ENCODE measurements around the gene RIC8A.
"Not testable (repeated sequence)": the region's sequence is repeated elsewhere in the genome, so short reads cannot be mapped to it uniquely, and the experiment has no call there.

RIC8A gene

DNA sequence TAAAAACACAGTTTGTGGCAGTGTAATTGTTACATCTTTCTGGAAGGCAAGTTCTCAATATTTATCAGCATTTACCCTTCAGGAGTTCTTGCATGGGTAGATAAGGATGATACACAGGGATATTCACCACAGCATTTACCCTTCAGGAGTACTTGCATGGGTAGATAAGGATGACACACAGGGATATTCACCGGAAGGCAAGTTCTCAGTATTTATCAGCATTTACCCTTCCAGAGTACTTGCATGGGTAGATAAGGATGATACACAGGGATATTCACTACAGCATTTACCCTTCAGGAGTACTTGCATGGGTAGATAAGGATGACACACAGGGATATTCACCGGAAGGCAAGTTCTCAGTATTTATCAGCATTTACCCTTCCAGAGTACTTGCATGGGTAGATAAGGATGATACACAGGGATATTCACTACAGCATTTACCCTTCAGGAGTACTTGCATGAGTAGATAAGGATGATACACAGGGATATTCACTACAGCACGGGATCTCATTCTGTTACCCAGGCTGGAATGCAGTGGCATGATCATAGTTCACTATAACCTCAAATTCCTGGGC lies 13.2 kb downstream of the RIC8A start:
- DNase-seq (ENCODE audit: low spot score), result not testable (repeated sequence)

DNA sequence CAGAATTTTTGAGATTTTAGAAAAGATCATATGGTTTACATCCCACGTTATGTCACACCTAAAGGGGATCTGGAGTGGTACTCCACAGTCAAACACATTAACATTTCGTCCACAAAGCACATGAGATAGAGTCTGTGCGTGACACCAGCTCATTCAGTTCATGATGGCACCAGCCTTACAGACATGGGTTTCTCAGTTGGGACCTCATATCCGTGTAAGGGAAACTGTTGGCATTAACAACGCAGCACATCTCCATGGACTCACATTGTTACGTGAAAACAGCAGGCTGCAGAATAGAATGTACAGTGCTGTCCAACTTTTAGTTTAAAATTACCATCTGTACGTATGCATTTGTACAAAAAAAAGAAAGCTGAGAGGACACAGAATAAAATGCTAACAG lies 14.0 kb downstream of the RIC8A start:
- DNase-seq (ENCODE audit: low spot score), result no peak

DNA sequence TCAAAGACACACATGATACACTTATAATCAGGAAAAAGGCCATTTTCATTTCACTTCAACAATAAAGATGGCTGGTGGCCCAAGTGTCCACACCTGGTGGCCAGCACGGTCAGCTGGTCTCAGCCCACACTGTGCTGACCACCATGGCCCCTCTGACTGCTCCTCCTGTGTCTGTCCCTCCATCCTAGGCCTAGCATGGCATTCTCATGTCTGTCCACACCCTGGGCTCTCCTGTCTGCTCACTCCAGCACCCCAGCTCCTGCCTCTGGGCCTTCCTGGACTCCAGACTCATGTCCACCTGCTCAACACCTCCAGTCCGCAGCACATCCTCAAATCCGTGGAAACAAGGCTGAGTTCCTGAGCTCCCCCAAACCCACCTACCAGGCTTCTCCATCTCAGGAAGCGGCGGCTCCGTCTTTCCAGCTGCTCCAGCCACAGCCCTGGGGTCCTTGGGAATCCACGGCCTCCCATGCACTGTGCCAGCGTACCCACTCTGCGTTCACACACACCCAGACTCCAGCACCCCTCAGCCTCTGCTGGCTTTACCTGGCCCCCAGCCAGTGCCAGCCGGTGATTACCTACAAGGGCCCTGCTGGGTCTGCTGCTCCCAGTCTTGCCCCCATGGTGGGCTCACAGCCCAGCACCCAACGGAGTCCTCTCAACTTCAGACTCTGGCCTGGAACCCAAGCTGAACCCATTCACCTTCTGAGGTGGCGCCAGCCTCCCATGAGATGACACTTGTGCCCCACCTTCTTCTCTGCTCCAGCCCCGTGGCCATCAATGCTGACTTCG lies 14.7 kb downstream of the RIC8A start:
- no peak for DNase-seq (ENCODE audit: low spot score)

DNA sequence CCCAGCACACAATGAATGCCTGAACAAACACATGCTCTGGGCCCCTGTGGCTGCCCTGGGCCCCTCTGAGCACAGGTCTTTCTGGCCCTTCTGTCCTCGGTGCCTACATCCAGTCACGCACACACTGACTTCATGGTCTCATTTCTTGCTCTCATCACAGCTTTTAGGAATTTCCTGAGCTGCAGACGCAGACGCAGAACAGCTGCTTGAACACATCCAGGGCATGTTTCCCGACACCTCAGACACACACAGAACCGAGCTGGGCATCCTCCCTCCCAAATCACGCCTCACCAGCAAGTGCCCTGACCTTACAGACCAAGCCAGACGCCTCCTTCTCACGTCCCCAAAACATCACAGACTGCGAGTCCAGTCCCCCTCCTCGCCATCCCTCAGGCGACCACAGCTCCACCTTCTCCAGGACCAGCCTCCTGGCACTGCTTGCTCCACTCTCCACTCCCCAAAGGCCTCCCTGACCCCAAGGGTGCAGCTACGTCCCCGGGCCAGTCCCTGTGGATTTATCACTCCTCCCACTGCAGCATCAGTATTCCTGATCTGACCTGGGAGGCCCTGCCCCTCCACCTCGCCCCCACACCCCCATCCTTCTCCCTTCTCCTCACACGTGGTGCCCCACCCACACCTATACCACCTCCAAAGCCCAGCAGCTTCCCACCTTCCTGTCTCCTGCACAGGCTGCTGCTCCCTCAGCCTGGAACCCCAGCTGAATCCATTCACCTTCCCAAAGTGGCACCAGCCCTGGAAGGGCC lies 15.7 kb downstream of the RIC8A start:
- no peak for DNase-seq (ENCODE audit: low spot score)

DNA sequence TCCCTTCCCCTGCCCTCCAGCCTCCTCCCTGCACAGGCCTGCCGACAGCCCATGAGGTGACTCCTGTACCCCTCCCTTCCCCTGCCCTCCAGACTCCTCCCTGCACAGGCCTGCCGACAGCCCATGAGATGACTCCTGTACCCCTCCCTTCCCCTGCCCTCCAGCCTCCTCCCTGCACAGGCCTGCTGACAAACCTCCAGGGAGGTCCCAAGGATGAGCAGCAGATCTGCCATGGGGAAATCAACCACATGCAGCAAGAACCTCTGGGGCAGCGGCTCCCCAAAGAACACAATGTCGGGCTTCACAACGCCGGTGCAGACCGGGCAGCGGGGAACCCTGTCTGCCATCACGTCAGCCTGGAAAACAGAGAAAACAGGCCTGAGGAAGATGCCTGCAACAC lies 16.4 kb downstream of the RIC8A start:
- DNase-seq (ENCODE audit: low spot score), result no peak

DNA sequence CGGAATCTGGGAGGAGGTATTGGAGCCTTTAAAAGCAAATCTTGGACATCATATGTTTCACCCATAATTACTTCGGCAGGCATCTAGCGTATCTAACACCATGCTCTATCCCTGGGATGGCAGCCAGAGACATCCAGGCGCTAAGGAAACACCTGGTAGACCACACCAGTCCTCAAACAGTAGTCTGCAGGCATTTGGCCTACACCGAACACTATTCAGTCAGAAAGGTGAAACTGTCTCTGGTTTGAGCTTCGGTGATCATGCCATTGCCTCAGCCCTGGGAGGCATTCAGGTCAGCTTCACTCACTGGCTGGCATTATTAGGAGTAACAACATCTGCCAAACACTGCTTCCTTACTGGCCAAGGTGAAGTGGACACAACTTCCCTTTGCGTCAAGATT lies 16.9 kb downstream of the RIC8A start:
- DNase-seq (ENCODE audit: low spot score), result no peak

DNA sequence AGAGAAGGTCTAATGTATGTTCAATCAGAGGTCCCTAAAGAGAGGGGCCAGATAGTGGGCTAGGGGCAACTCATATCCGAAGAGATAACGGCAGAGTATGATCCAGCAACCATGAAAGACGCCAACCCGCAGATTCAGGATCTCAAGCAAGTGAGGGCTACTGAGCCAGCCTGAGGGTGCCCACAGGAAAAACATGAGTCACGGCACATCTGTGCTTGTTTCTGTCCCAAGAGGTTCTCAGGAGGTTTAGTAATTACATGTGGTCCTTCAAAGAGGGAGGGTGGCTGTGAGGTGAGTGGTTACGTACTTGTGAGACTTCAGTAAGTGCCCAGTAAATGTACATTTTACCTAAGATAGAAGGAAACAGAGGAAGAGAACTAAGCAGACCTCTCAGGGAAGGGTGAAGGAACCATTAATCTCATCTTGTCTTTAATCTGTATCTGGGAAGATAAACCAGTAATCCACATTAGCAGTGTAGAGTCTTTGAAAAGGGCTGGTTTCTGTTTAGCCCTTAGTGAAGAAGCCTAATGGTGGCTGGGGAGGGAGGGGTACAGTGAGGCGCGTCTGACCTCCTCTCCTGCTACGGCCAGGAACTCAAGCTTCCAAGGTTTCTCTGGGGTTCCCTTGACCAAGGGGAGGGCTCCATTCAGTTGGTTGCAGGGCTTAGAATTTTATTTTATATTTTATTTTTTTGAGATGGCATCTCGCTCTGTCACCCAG lies 18.4 kb downstream of the RIC8A start:
- DNase-seq (ENCODE audit: low spot score), result no peak

DNA sequence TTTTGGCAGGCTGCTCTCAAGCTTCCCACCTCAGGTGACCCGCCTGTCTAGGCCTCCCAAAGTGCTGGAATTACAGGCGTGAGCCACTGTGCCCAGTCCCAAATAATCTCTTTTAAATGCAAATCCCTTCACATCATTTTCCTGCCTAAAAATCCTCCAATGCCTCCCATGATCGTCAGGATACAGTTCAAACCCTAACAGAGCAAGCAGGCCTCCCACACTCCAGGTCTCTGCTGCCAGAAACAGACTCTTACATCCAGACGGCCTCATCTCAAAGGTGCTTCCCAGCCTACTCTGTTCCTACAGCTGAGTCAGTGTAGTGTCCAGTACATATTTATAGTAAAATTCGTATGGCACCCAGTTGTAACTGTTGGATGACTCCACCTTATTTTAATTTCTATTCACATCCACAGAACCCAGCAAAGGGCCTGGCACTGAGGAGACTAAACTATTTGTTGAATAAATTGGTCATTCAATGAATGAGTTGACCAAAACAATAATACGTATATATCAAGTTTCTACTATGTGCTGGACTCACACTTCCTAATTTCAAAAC lies 20.4 kb downstream of the RIC8A start:
- DNase-seq (ENCODE audit: low spot score), result no peak

DNA sequence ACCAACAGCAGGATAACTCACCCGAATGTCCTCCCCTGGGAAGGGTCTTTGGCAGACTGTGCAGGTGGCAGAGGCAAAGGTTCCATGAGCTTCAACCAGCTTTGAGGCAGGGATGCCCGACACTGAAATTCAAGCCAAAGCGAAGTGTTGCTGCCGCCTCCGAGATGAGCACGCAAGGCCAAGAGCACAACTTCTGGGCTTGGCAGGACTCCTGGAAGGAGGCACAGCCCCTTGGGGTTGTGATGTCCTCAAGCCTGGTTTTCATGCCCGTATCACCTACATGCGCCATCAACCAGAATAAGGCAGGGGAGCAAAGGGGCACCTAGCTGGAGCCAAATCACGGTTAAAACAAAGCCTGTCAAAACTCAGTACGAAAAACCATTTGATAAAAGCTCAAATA lies 22.9 kb downstream of the RIC8A start:
- DNase-seq (ENCODE audit: low spot score), result no peak

DNA sequence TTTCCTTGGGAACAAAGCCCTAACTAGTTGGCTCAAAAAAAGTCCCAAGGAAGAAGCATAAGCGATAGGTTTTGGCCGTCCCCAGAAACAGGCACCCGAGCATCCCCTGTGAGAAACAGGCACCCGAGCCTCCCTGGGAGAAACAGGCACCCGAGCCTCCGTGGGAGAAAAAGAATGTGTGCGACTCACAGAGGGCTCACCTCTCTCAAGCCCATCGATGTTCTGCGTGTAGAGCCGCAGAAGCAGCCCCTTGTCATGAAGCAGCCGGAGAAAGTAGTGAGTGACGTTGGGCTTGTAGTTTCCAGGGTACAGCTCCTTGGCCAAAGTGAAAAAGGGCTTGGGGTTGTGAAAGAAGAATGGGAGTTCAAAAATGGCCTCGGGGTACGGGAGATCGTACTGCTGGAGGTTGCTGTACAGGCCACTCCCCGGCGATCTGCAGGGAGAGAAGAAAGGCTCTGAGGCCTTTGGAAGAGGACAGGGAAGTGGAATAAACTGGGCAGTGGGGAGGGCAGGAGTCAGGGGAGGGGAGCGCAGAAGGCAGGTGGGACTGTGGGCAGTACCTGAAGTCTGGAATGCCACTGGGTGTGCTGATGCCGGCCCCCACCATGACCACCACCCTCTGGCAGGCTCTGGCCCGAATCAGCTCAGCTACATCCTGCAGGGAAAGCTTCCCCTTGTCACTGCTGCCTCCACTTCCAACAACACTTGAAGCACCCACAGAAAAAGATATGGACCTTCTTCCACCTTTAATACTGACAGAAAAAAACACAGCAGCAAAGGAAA lies 25.5 kb downstream of the RIC8A start:
- DNase-seq (ENCODE audit: low spot score), result no peak

DNA sequence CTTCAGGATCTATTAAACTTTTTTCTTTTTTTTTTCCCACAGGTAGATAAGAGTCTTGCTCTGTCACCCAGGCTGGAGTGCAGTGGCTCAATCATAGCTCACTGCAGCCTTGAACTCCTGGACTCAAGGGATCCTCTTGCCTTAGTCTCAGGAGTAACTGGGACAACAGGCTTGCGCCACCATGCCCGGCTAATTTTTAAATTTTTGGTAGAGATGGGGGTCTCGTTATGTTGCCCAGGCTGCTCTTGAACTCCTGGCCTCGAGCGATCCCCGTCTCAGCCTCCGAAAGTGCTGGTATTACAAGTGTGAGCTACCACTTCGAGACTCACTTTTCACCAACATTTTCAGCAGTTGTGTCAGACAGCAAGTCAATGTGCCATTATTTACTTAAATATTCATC lies 27.7 kb downstream of the RIC8A start:
- DNase-seq (ENCODE audit: low spot score), result no peak

DNA sequence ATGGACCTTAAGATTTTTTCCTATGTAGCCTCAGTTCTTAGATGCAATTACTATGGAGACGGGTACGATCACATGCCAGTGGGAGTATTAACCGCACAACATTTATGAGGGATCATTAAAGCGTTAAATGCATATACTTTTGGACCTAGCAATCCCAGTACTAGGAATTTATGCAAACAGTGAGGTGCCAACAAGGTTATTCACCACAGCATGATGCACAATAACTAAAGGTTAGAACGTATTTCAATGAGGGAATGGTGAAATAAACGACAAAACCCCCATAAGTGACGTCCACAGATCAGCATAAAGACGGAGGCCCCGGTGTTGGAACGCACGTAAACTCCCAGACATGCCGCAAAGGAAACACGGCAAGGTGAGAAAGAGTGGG lies 28.1 kb downstream of the RIC8A start:
- DNase-seq (ENCODE audit: low spot score), result no peak

DNA sequence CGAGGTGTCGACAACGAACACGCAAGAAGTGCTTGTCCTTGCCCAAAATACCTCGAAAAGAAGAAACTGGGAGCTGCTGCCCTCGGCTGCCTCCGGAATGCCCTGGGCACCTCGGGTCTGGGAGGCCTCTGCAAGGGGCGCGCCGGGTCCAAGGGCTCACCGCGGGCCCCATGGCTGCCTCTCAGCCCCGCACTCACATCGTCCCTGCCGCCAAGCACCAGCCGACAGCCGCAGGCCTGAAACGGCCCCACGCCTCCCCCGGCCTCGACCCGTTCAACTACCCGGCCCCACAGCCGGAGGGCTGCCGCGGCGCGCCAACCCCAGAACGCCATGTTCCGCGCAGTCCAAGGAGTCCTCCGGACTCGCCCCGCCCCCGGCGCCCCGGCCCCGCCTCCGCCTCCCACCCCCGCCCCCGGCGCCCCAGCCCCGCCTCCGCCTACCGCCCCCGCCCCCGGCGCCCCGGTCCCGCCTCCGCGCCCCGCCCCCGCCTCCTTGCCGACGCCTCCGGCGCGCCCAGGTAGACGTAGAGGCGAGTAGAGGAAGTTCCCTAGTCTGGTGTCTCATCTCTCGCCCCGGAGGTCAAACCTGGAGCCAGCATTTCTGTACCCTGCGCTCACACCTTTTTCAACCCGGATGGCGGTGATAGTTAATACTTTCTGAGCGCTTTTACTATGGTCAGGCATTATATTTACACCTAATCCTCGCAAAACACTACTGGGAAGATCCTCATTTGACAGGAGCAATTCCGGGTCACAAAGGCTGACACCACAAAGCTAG lies 28.7 kb downstream of the RIC8A start, which contains the start of gene SIRT3:
Gene SIRT3 (minus strand): TSS at position 346 of the 777 bp plus-strand sequence. CDS start 14 bp downstream, at position 332.
- DNase-seq (ENCODE audit: low spot score), result peak; percentile 91

DNA sequence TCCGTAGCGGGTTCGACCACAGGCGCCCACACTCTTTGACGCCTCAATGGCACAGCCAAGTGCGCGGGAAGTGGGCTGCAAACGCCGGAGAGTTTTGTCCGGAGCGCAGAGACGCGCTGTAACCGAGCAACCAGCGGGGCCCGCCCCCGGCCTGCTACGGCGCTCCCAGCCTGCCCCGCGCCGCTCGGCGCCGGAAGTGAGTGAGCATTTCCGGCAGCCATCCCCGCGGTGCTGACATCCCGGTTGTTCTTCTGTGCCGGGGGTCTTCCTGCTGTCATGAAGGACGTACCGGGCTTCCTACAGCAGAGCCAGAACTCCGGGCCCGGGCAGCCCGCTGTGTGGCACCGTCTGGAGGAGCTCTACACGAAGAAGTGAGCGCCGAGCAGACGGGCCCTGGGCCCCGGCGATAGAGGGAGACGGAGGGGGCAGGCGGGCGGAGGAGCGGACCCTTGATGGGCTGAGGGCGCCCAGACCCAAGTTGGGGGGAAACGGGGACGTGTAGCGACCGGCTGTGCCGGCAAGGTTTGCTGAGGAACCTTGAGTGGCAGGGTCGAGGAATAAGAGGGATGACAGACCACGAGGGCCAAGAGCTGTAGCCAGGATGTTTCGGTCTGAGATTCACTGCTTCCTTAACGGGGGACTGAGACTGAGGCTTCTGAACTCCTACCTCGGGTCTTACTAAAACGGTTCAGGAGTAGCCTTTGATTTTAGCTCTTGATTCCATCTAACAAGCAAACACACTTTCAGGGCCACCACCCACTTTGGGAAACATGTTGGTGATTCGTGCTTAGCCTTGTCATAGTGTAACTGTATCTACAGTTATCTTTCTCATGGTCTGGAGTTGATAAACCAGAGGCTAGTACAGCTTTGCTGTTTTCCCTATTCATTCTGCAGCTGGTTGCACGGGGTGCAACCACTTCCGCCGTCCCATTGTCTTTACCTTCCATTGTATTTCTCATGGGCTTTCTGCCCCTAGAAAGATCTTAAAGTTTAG lies 29.6 kb downstream of the RIC8A start, which contains the start of gene PSMD13:
Gene PSMD13 (plus strand): TSS at position 203 of the 994 bp plus-strand sequence. CDS start 74 bp downstream, at position 277.
- DNase-seq (ENCODE audit: low spot score), result peak; percentile 94

DNA sequence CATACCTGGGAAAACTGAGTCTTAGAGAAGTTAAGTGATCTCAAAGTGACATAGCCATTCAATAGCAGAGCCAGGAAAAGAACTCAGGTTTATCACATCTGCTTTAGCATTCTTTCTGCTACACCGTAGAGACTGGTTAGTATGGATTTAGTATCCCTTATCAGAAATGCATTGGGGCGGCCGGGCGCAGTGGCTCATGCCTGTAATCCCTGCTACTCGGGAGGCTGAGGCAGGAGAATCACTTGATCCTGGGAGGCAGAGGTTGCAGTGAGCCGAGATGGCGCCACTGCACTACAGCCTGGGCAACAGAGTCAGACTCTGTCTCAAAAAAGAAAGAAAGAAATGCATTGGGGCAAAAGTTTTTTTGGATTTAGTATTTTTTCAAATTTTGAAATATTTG lies 30.8 kb downstream of the RIC8A start:
- not testable (repeated sequence) for DNase-seq (ENCODE audit: low spot score)

DNA sequence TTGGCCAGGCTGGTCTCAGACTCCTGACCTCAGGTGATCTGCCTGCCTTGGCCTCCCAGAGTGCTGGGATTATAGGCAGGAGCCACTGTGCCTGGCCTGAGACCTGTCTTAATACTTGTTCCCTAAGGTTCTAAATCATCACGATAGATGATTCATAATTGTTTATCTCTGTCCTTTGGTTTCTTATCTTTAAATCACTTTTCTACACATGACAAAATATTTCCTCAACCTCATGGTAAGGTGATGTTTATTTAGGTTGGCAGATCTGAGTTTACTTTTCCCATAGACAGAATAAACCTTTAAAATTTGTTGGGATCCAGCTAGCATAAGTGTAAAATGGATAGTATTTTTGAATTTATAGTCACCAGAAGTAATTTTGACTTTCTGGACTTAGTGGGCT lies 32.8 kb downstream of the RIC8A start:
- DNase-seq (ENCODE audit: low spot score), result no peak

DNA sequence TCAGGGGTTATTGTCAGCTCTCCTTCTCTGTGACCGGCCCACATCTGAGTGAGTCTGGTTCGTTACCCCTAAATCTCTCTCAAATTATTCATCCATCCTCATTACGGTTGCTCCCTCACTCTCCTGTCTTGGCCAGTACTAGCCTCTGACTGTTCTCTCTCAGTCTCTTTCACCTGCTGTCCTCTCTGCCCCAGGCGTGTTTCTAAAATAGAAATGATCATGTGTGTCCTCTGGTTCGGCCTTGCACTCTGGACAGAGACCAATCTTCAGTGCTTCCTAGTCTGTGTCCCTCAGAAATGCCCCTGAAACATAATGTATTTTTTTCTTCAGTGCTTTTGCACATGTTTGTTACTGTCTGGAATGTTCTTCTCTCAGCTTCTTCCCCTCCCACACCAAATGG lies 34.1 kb downstream of the RIC8A start:
- no peak for DNase-seq (ENCODE audit: low spot score)

DNA sequence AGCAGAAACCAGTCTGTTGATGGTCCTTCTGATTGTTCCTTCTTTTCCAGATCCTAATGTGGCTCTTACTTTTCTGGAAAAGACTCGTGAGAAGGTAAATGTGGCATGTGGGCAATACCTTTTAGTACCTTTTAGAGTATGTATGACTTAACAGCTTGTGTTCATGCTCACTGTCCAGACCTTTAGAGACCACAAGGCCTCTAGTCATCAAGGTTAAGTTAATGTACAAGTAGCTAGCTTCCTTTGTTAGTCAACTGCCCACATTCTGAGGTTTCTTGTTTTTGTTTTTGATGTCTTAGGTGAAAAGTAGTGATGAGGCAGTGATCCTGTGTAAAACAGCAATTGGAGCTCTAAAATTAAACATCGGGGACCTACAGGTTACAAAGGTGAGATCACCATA lies 36.9 kb downstream of the RIC8A start:
- DNase-seq (ENCODE audit: low spot score), result no peak

DNA sequence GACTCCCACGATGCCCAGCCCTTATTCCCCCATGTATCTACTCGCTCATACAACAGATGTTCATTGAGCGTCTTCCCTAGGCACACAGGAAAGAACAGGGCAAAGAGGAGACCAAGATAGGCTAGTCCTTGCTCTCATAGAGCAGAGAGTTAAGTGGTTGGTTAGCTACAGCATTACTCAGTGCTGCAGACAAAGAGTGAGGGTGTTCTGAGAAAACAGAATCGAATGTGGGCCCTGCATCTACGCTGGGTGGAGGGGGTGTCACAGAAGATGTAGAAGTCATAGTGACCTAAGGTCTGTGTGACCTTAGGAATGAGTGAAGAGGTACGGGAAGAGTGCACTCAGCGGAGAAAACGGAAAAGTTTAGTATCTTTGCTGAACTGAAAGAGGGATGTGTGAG lies 41.6 kb downstream of the RIC8A start:
- no peak for DNase-seq (ENCODE audit: low spot score)
